GM06990 (cell line): ENCODE data around the gene HAPLN1.

ENCODE experiments used
- DNase-seq: peaks from one replicate; pipeline ENCODE4 v3.0.0-alpha.2; 2011; ENCODE audit not compliant: insufficient read length; ENCODE audit errors: extremely low read depth
- H3K27me3 ChIP-seq: replicated peaks from 2 replicates; pipeline ENCODE4 v1.6.0; 2011; ENCODE audit warnings: low read length; ENCODE audit not compliant: control insufficient read depth, insufficient read depth
- H3K36me3 ChIP-seq: 2 replicates; pipeline ENCODE4 v1.5.1; 2011; ENCODE audit warnings: low read length; ENCODE audit not compliant: control insufficient read depth, insufficient read depth
- H3K4me3 ChIP-seq: replicated peaks from 2 replicates; pipeline ENCODE4 v1.5.1; 2011; ENCODE audit warnings: low read depth, mild to moderate bottlenecking, control low read depth, low read length
- TF ChIP-seq, protein P1 (sequence below): IDR thresholded peaks from 2 replicates; pipeline ENCODE4 v1.5.1; 2011; ENCODE audit warnings: low read length, control low read depth, mild to moderate bottlenecking, inconsistent platforms; ENCODE audit not compliant: insufficient read depth, poor library complexity, severe bottlenecking

HAPLN1 gene

DNA sequence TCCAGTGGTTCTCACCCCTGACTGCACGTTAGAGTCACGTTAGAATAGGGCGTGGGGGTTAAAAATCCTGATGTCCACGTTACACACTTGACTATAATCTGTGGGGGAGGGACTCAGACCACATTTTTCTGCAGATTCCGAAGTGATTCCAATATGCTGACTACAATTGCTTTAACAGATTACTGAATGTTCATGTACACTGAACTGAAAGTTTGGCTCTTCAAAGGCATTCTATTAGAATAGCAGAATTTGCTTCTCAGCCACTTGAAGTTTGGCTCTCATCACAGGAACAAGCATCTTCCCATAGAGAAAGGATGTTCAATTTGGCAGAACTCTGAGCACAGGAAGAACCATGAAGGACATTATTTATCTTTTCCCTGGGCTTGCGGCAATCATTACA lies 84.5 kb downstream of the HAPLN1 start:
- Histone ChIP-seq H3K27me3 (no peaks in the 10 kb centered on the region), H3K36me3 (no peaks in the 10 kb centered on the region), H3K4me3 (no peak overlapping the region)
- DNase-seq, result no peak
- TF ChIP-seq, protein P1, sequence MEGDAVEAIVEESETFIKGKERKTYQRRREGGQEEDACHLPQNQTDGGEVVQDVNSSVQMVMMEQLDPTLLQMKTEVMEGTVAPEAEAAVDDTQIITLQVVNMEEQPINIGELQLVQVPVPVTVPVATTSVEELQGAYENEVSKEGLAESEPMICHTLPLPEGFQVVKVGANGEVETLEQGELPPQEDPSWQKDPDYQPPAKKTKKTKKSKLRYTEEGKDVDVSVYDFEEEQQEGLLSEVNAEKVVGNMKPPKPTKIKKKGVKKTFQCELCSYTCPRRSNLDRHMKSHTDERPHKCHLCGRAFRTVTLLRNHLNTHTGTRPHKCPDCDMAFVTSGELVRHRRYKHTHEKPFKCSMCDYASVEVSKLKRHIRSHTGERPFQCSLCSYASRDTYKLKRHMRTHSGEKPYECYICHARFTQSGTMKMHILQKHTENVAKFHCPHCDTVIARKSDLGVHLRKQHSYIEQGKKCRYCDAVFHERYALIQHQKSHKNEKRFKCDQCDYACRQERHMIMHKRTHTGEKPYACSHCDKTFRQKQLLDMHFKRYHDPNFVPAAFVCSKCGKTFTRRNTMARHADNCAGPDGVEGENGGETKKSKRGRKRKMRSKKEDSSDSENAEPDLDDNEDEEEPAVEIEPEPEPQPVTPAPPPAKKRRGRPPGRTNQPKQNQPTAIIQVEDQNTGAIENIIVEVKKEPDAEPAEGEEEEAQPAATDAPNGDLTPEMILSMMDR, result no peak

DNA sequence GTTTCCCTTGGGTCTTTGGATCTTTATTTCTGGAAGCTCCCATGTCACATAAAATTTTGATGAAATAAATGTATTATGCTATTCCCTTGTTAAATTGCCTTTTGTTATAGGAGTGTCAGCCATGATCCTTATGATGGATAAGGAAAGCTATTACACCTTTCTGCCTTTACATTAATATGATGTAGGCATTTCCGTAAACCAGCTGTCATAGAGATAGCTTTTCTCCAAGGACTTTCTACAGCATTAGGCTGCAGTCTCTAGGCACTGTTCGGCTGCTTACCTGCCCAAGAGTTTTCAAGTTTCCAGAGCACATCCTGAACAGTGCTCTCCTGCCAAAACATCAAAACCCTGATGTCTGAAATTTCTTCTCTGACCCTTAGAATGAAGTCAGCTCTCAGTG lies 87.4 kb downstream of the HAPLN1 start:
- DNase-seq, result no peak
- TF ChIP-seq, protein P1, result no peak
- Histone ChIP-seq H3K36me3 (no peaks in the 10 kb centered on the region), H3K27me3 (no peaks in the 10 kb centered on the region), H3K4me3 (no peak overlapping the region)

DNA sequence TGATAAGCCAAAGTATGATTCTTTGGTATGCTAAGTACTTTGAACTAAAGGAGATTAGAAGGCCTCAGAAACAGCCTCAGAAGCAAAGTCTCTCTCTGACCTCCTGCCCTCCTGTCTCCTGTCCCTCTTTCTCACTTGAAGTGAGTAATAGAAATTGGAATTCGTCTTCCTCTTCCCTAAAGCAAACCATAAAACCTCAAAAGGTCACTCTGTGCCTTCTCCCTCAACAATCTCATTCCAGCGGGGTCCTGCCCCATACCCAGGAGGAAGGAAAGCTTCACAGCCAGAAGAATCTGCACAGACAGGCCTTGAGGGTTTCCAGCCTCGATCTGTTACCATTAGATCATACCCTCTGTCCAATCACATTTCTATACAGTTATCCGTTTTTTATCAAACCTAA lies 87.8 kb downstream of the HAPLN1 start:
- H3K27me3 ChIP-seq, result no peaks in the 10 kb centered on the region
- TF ChIP-seq, protein P1, result no peak
- no peaks in the 10 kb centered on the region for H3K36me3 ChIP-seq
- no peak overlapping the region for H3K4me3 ChIP-seq
- no peak for DNase-seq

DNA sequence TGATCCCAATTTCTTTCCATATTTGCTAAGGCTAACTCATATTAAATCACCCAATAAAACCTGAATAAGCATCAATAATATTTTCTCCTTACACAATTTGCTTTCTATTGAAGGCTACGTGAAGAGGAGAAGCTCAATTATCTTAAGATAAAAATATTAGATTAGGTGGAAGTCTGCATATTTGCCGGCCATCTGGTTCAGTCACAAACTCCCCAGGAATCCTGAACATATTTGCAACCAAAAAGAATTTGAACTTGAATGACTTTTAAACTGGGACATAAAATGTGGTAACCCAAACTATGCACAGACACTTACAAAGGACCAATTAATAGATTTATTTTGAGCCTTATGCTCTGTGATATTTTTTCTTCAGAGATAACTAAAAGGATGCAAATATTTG lies 92.3 kb downstream of the HAPLN1 start:
- TF ChIP-seq, protein P1, result no peak
- Histone ChIP-seq H3K4me3 (no peak overlapping the region), H3K27me3 (no peaks in the 10 kb centered on the region), H3K36me3 (no peaks in the 10 kb centered on the region)
- DNase-seq, result no peak

DNA sequence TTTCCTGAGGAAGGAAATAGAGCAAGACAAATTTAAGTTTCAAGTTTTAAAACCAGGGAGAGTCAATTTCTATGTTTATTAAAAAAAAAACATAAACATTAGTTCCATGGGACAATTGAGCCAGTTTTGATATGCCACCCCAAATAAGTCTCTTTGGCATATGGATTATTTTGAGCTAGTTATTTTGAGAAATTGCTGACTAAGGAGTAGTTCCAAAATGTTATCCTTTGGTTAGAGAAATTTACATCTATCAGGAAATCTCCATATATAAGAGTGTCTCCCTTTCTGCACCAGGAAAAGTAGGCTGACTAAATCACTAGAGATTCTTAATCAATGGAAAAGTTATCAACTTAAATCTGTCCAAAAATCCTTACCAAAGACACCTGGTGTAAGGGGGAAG lies 105.8 kb downstream of the HAPLN1 start:
- H3K27me3 ChIP-seq, result no peaks in the 10 kb centered on the region
- TF ChIP-seq, protein P1, result no peak
- DNase-seq, result no peak
- no peak overlapping the region for H3K4me3 ChIP-seq
- H3K36me3 ChIP-seq, result no peaks in the 10 kb centered on the region

DNA sequence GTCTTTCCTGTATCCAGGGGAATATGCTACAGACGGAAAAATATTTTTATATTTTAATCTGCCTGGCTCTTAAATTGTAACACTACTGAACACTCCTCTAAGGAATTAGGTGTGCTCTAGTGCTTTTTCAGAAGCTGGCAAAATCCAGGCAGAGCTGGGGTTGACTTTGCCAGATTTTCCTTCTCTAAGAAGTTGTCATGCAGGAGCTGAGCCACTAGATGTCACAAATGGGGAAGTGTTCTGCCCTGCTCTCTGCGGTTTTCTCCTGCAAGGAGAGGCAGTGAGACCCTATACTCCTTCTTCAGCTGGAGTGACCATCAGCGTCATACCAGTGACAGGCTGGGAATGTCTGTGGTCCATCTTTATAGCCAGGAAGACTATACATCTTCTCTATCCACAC lies 112.5 kb downstream of the HAPLN1 start:
- Histone ChIP-seq H3K27me3 (no peaks in the 10 kb centered on the region), H3K36me3 (no peaks in the 10 kb centered on the region), H3K4me3 (no peak overlapping the region)
- DNase-seq, result no peak
- TF ChIP-seq, protein P1, result peak; percentile 57
